ENCODE measurements around the gene LRP4.
"Not testable (repeated sequence)": the region's sequence is repeated elsewhere in the genome, so short reads cannot be mapped to it uniquely, and the experiment has no call there.

Gene LRP4

DNA sequence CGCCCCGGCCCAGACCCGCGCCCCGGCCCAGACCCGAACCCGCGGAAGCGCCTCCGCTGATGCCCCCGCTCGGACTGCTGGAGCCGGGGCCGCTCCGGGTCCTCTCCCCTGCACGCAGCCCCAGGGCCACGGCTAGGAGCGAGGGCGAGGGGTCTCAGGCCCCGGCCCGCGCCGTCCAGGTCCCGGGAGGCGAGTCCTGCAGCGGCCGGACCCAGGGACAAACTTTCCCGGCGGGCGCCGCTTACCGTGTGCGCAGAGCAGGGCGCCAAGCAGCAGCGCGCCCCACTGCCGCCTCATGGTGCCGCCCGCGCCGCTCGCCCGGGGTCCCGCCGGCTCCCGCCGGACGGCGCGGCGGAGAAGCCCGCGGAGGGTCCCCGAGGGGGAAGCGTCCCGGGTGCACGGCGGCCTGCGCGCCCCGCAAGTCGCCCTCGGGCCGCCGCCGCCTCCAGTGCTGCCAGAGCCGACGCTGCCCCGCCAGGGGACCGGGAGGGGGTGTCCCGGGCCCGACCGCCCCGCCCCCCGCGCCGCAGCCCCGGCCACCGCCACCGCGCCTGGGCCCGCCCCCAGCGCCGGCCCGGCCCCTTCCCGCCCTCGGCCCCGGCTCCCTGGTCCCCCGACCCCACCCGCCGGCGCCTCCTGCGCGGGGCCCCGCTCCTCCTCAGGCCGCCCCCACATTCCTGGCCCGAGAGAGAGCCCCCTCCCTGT, at the start of gene LRP4:
TSS of gene LRP4 (minus strand) at position 468 of the 705 bp plus-strand sequence. CDS start at position 297, 171 bp downstream.
- DNase-seq (ENCODE audit: low spot score in 2 of 2), result peak in 1 of 2 donors; percentile 63
- H3K9me3 Mint-ChIP-seq, result no peaks in the 10 kb centered on the region
- peaks cover 25% of the 10 kb centered on the region for H3K4me1 Mint-ChIP-seq
- H3K36me3 Mint-ChIP-seq, result no peaks in the 10 kb centered on the region
- peak within 1 kb of the TSS; percentile 21 for H3K27ac Mint-ChIP-seq
- ATAC-seq, result peak; percentile 73
- peak within 1 kb of the TSS; percentile 76 for H3K4me3 Mint-ChIP-seq

DNA sequence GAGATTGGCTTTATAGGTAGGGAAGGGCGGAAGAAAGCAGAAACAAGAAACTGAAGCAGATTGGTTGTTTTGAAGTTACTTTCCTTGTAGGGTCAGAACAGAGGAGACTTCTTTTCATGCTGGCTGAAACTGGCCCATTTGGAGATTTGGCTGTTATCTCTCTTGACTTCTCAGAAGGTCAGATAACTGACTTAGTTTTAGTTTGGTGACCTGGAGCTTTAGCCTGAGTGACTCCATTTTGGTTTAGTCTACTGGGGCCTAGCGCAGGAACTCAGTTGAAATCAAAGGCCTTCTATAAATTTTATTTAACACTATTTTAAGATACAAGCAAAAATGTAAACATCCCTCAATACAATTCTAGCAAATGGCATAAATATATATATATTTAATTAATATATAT, 49.6 kb upstream of the LRP4 start:
- H3K4me3 Mint-ChIP-seq, result no peak overlapping the region
- no peak for ATAC-seq
- H3K27ac Mint-ChIP-seq, result no peak overlapping the region
- no peak for DNase-seq (ENCODE audit: low spot score in 2 of 2)
- H3K9me3 Mint-ChIP-seq, result no peaks in the 10 kb centered on the region
- H3K4me1 Mint-ChIP-seq, result no peaks in the 10 kb centered on the region
- H3K36me3 Mint-ChIP-seq, result no peaks in the 10 kb centered on the region

GRCh38 chr11:46966773-46967172, 48.4 kb upstream of the LRP4 start:
- H3K9me3 Mint-ChIP-seq, result no peaks in the 10 kb centered on the region
- H3K36me3 Mint-ChIP-seq, result no peaks in the 10 kb centered on the region
- no peaks in the 10 kb centered on the region for H3K4me1 Mint-ChIP-seq
- no peak for DNase-seq (ENCODE audit: low spot score in 2 of 2)
- ATAC-seq, result no peak
- H3K27ac Mint-ChIP-seq, result no peak overlapping the region
- H3K4me3 Mint-ChIP-seq, result no peak overlapping the region

DNA sequence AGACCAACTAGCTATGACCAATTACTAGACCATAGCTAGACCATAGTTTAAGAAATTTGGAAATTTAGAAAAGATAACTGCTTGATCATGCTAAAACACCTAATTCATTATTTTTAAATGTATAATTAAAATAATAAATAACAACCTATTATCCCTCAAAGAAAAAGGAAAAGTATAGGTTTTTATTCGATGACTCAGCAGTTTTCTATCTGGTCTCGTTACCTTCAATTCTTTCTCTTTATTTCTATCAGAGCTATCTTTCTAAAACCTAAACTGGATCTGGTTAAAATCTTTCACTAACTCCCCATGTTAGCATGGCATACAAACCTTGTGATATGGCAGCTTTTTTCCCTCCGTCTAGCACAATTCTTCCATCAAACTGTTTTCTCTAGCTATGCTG, 45.5 kb upstream of the LRP4 start:
- no peak overlapping the region for H3K4me3 Mint-ChIP-seq
- ATAC-seq (no peak), DNase-seq (ENCODE audit: low spot score in 2 of 2) (no peak)
- no peak overlapping the region for H3K27ac Mint-ChIP-seq
- H3K4me1 Mint-ChIP-seq, result no peaks in the 10 kb centered on the region
- H3K36me3 Mint-ChIP-seq, result no peaks in the 10 kb centered on the region
- H3K9me3 Mint-ChIP-seq, result no peaks in the 10 kb centered on the region

- H3K9me3 Mint-ChIP-seq; H3K4me3 Mint-ChIP-seq; H3K27ac Mint-ChIP-seq; H3K36me3 Mint-ChIP-seq; H3K4me1 Mint-ChIP-seq; DNase-seq (ENCODE audit: low spot score in 2 of 2); ATAC-seq: not testable (repeated sequence)
Observed at GRCh38 chr11:46961886-46962285, 43.5 kb upstream of the LRP4 start.

GRCh38 chr11:46961041-46961440, 42.7 kb upstream of the LRP4 start:
- H3K4me3 Mint-ChIP-seq, result no peak overlapping the region
- ATAC-seq (no peak), DNase-seq (ENCODE audit: low spot score in 2 of 2) (no peak)
- no peaks in the 10 kb centered on the region for H3K36me3 Mint-ChIP-seq
- H3K9me3 Mint-ChIP-seq, result no peaks in the 10 kb centered on the region
- no peak overlapping the region for H3K27ac Mint-ChIP-seq
- H3K4me1 Mint-ChIP-seq, result no peaks in the 10 kb centered on the region

DNA sequence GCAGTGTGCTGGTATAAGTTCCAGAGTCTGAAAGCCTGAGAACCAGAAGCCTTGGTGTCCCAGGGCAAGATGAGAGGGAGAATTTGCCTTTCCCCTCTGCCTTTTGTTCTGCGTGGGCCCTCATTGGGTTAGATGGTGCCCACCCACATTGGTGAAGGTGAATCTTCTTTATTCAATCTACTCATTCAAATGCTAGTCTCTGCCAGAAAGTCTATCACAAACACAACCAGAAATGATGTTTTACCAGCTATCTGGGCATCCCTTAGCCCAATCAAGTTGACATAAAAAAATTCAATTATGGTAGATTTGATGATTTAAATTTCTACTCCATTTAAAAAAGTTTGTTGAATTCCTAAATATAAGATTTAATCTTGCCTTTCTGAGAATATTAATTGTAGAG, 40.4 kb upstream of the LRP4 start:
- no peak overlapping the region for H3K27ac Mint-ChIP-seq
- DNase-seq (ENCODE audit: low spot score in 2 of 2) (no peak), ATAC-seq (no peak)
- no peaks in the 10 kb centered on the region for H3K9me3 Mint-ChIP-seq
- H3K4me3 Mint-ChIP-seq, result no peak overlapping the region
- H3K4me1 Mint-ChIP-seq, result no peaks in the 10 kb centered on the region
- H3K36me3 Mint-ChIP-seq, result no peaks in the 10 kb centered on the region

GRCh38 chr11:46953093-46953492, 34.7 kb upstream of the LRP4 start:
- DNase-seq (ENCODE audit: low spot score in 2 of 2) (no peak), ATAC-seq (no peak)
- peaks cover 11% of the 10 kb centered on the region for H3K4me1 Mint-ChIP-seq
- no peak overlapping the region for H3K4me3 Mint-ChIP-seq
- H3K27ac Mint-ChIP-seq, result peak overlapping the region; percentile 77
- no peaks in the 10 kb centered on the region for H3K9me3 Mint-ChIP-seq
- no peaks in the 10 kb centered on the region for H3K36me3 Mint-ChIP-seq

DNA sequence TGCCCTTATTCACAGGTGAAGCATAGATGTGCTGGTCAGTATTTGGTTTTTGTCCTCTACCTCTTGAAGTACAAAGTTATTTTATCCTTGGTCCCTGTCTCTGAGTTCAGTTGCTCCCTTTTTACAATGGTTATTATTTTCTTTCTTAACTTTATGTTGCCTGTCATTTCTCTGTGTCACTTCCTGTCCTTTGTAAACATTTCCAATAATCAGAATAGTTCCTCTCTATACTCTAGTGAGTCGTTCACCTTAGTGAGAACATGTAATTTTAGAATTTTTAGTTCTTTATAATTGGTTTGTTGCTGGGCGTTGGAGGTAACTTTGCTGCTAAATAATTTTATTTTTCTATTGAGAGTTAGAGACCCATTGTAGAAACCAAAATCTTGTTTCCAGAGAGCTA, 34.2 kb upstream of the LRP4 start:
- Mint-ChIP-seq H3K4me3 (no peak overlapping the region), H3K4me1 (peaks cover 11% of the 10 kb centered on the region), H3K36me3 (no peaks in the 10 kb centered on the region), H3K9me3 (no peaks in the 10 kb centered on the region), H3K27ac (peak overlapping the region; percentile 77)
- ATAC-seq (no peak), DNase-seq (ENCODE audit: low spot score in 2 of 2) (no peak)

DNA sequence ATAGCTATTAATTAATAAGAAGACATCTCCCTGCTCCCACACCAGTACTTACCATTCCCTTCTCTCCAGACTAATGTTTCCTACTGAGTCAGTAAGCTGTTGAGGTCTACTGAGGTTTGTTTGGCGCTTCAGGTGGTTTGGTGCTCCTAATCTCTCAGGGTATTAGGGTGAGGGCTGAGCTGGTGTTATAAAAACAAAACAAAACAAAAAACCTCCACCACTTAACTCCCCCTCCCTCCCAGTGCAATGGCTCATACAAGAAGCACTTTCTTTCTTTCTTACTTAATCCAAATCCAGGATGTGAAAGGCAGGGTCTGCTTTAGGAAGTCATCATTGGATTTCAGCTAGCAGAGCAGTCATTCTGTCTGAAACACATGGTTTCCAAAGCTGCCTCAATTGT, 33.5 kb upstream of the LRP4 start:
- no peak for ATAC-seq
- no peak for DNase-seq (ENCODE audit: low spot score in 2 of 2)
- peaks cover 11% of the 10 kb centered on the region for H3K4me1 Mint-ChIP-seq
- H3K9me3 Mint-ChIP-seq, result no peaks in the 10 kb centered on the region
- H3K36me3 Mint-ChIP-seq, result no peaks in the 10 kb centered on the region
- H3K4me3 Mint-ChIP-seq, result no peak overlapping the region
- H3K27ac Mint-ChIP-seq, result peak overlapping the region; percentile 77

DNA sequence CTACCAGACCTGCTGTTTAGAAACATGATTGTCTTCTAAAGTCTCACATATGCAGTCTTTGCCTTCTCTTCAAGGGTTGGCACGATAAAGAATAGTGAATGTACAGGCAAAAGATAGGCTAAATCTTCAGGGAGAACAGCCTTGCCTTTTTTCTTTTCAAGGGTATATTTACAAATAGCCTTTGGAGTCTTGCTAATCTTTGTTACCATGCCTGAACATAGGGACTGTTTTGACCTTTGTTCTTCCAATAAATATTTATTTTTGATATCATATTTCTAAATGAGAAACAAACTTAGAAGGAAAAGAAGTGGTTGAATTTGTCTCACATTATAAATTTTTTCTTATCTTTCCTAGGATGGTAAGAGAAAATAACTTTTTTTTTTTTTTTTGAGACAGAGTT, 30.9 kb upstream of the LRP4 start:
- no peak overlapping the region for H3K4me3 Mint-ChIP-seq
- H3K4me1 Mint-ChIP-seq, result peaks cover 11% of the 10 kb centered on the region
- ATAC-seq, result no peak
- no peaks in the 10 kb centered on the region for H3K9me3 Mint-ChIP-seq
- DNase-seq (ENCODE audit: low spot score in 2 of 2), result no peak
- no peak overlapping the region for H3K27ac Mint-ChIP-seq
- H3K36me3 Mint-ChIP-seq, result no peaks in the 10 kb centered on the region

DNA sequence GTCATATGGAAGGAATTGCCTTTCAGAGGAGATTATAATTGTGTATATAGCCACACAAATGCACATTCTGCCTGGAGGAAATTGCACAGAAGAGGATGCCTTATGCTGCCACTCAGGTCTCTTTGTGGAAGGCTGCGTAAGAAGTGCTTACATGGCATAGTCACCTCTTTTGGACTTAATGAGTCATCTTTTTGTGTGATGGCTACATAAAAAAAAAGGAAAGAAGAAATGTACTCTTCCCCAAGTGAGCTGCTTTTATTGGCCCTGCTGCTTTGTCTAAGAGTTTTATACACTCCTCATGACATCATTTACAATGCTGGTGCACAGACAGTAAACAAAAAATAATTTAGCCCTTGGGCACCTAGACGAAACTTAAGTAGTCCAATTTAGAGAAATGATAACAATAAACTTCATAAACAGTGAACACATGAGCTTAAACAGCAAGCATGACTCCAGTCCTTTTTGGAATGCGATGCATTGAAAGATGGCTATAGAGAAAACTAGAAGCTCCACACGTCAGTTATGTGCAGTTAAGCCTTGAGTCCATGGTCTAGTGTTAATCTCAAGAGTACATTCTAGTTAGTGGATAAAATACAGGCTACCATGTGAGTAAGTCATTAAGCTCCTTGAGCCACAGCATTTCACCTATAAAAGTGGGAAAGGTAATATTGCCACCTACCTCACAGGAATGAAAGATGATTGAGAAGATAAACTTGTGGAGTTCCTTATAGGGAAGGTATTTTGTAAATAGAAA, 30.2 kb upstream of the LRP4 start:
- Mint-ChIP-seq H3K27ac (no peak overlapping the region), H3K4me1 (peaks cover 11% of the 10 kb centered on the region), H3K4me3 (no peak overlapping the region), H3K36me3 (no peaks in the 10 kb centered on the region), H3K9me3 (no peaks in the 10 kb centered on the region)
- ATAC-seq (no peak), DNase-seq (ENCODE audit: low spot score in 2 of 2) (no peak)

GRCh38 chr11:46947399-46948077, 29.2 kb upstream of the LRP4 start:
- peaks cover 3% of the 10 kb centered on the region for H3K4me1 Mint-ChIP-seq
- H3K4me3 Mint-ChIP-seq, result no peak overlapping the region

GRCh38 chr11:46944356-46945075, 26.2 kb upstream of the LRP4 start:
- no peak for ATAC-seq
- Mint-ChIP-seq H3K4me1 (no peaks in the 10 kb centered on the region), H3K36me3 (peaks cover 4% of the 10 kb centered on the region), H3K4me3 (no peak overlapping the region), H3K27ac (no peak overlapping the region), H3K9me3 (no peaks in the 10 kb centered on the region)
- no peak for DNase-seq (ENCODE audit: low spot score in 2 of 2)

More at GRCh38 chr11:46947399-46948077, 29.2 kb upstream of the LRP4 start:
- Mint-ChIP-seq H3K9me3 (no peaks in the 10 kb centered on the region), H3K27ac (no peak overlapping the region), H3K36me3 (no peaks in the 10 kb centered on the region)
- ATAC-seq (no peak), DNase-seq (ENCODE audit: low spot score in 2 of 2) (no peak)

- no peaks in the 10 kb centered on the region for H3K9me3 Mint-ChIP-seq
- ATAC-seq (no peak), DNase-seq (ENCODE audit: low spot score in 2 of 2) (no peak)
- no peaks in the 10 kb centered on the region for H3K4me1 Mint-ChIP-seq
- H3K4me3 Mint-ChIP-seq, result no peak overlapping the region
- H3K36me3 Mint-ChIP-seq, result peaks cover 4% of the 10 kb centered on the region
- H3K27ac Mint-ChIP-seq, result no peak overlapping the region
Observed at GRCh38 chr11:46942172-46942571, 23.8 kb upstream of the LRP4 start.

All from stimulated activated effector memory CD8-positive, alpha-beta T cell treated with anti-CD3 and anti-CD28 coated beads, Interleukin-12 subunit alpha, Interleukin-12 subunit beta, amount 100 ng/mL, for 72 hours (primary cell).